T-helper 2 cell (primary cell): ENCODE measurements around the gene INHBE.
"Not testable (repeated sequence)": the region's sequence is repeated elsewhere in the genome, so short reads cannot be mapped to it uniquely, and the experiment has no call there.

Experiments used
- DNase-seq, 5 experiments: peaks; one replicate each; pipeline versions ENCODE4 v3.0.0 to v3.0.0-alpha.2; 2012 to 2022
- total RNA-seq, 2 donors: gene quantifications; one replicate each; lab custom pipeline; 2026; lab: John Stamatoyannopoulos, UW

INHBE gene
- total RNA-seq: 0 reads per million in 2 donors

DNA sequence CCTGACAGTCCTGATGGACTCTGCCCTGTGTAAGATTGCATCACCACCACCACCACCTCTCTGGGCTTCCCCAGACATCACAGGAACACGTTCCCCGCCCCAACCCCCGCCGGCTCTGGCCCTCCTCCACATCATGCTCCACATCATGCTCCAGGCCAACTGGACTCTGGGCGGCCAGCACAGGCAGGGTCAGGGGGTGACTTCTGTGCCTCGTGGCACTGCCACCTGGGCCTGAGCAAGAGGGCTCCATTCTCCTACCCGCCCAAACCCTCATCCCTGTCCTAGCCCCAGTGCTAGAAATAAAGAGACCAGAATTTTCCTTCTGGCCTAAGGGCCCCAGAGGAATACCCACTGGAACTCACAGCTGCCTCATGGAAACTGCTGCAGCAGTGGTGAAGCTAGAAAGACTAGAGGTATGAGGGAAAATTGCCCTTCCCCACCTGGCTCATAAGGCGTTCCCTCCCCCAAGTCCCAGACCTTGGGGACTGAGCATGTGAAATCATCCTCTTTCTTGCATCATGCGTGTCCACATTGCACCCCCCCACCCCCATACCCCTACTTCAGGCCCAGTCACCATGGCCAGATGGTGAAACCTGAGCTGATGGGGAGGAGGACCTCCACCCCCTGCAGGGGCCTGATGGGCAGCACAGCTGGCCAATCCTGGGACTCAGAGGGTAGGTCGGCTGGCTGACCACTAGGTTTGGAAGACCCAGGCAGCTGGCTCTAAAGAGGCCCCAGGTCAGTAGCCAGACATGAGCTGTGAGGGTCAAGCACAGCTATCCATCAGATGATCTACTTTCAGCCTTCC is at the start of gene INHBE:
Gene INHBE (plus strand): TSS at position 742 of the 808 bp plus-strand sequence. CDS start 230 bp downstream, outside the sequence.
- DNase-seq: no peak

- DNase-seq: no peak
Measured at GRCh38 chr12:57410534-57410933, 44.6 kb upstream of the INHBE start.

DNA sequence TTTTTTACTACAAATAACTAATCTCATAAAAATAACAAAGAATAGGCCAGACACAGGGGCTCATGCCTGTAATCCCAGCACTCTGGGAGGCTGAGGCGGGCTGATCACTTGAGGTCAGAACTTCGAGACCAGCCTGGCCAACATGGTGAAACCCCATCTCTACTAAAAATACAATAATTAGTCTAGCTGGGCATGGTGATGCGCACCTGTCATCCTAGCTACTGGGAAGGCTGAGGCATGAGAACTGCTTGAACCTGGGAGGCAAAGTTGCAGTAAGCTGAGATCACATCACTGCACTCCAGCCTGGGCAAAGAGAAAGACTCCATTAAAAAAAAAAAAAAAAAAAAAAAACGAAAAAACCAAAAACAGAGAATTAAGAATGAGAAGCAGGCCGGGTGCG is 40.9 kb upstream of the INHBE start:
- DNase-seq: not testable (repeated sequence)

GRCh38 chr12:57415088-57415487 is 40.0 kb upstream of the INHBE start:
- DNase-seq: no peak

- no peak for DNase-seq
Measured at GRCh38 chr12:57416039-57416996, 38.8 kb upstream of the INHBE start.

- no peak for DNase-seq
Measured at GRCh38 chr12:57418255-57418654, 36.9 kb upstream of the INHBE start.

GRCh38 chr12:57419495-57419894 is 35.6 kb upstream of the INHBE start:
- no peak for DNase-seq

GRCh38 chr12:57420482-57420881 is 34.6 kb upstream of the INHBE start:
- no peak for DNase-seq

GRCh38 chr12:57426948-57427347 is 28.2 kb upstream of the INHBE start:
- DNase-seq: not testable (repeated sequence)

GRCh38 chr12:57428965-57429364 is 26.1 kb upstream of the INHBE start:
- no peak for DNase-seq

- no peak for DNase-seq
Measured at GRCh38 chr12:57429473-57430111, 25.5 kb upstream of the INHBE start.

DNA sequence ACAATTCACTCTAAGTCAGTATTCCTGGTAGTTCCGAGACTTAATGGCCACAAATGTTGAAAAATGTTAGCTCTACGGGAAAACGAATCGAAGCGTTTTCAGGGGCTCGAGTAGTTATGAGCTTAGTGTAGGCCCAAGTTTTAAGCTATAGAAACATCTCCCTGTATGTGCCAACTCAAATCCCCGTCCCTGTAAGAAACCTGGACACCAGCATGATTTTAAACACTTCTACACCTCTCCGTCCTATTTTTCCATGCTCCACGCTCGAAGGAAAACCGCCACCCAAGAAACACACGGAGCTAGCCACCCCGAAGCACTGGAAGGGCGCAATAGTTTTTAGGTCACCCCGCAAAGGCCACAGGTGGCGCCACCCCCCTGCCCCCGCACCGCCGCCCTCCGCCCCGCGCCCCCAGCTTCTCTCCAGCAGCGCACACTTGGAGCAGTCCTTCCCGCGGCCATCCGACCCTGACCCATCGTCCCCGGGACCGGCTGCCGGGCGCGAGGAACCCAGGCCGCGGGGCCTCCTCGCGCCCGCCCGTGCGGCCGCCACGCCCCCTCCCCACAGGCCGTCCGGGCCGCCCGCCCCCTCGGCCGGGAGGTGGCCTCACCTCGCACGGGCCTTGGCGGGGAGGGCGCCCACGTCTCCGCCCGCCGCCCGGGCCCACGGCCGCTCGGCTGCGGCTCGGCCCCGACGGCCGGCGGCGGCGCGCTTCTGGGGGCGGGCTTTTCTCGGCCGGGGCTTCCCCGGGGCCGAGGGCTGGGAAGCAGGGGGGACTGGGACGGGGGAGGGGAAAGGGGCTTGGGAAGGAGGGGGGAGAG is 24.8 kb upstream of the INHBE start:
- DNase-seq: peak in 3 of 5 experiments; percentile 30 to 37 (median 32)

GRCh38 chr12:57430931-57431566 is 24.1 kb upstream of the INHBE start, which contains the start of gene R3HDM2:
Gene R3HDM2, minus strand, starts transcription at chr12:57431043. Its CDS starts 120,615 bp downstream, at chr12:57310428.
- DNase-seq: peak; percentile 85 to 98 (median 93)

- no peak for DNase-seq
Measured at GRCh38 chr12:57431654-57432188, 23.4 kb upstream of the INHBE start.

- DNase-seq: no peak
Measured at GRCh38 chr12:57433370-57433769, 21.7 kb upstream of the INHBE start.

DNA sequence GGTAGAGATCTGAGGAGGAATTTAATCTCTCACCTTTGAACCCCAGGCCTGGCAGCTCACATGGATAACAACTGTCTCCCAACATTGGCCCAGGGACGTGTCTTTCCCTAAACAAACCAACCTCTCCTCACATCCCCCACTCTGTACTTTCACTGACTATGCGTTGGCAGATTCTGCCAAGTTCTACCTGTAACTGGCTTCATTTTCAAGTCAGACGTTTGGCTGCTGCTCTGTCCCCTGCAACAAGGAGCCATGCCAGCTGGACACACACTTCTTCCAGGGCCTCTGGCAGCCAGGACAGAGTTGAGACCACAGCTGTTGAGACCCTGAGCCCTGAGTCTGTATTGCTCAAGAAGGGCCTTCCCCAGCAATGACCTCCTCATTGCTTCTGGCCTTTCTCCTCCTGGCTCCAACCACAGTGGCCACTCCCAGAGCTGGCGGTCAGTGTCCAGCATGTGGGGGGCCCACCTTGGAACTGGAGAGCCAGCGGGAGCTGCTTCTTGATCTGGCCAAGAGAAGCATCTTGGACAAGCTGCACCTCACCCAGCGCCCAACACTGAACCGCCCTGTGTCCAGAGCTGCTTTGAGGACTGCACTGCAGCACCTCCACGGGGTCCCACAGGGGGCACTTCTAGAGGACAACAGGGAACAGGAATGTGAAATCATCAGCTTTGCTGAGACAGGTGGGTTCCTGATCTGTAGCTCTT is 20.4 kb upstream of the INHBE start, which contains the start of gene INHBC:
Gene INHBC (plus strand): TSS at position 268 of the 707 bp plus-strand sequence. CDS start 103 bp downstream, at position 371.
- DNase-seq: no peak

DNA sequence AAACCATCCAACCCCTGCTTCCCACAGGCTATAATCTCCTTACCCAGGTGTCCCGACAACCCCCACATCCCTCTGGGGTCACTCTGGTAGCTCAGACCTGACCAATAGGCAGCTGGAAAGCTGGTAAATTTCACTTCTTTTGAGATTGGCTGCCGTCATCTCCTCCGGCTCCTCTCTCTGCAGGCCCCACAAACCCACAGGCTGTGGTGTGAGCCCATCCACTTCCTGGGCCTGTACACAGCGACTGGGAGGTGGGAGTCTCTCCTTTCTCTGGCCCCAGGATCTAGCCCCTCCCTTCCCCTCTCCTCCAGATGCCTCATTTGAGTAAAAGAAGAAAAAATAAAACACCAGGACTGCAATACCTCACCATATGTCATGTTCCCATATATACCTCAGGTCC is 19.8 kb upstream of the INHBE start:
- DNase-seq: peak in 1 of 5 experiments; percentile 17

- no peak for DNase-seq
Measured at GRCh38 chr12:57438400-57438799, 16.7 kb upstream of the INHBE start.

GRCh38 chr12:57439762-57440266 is 15.3 kb upstream of the INHBE start:
- no peak for DNase-seq

GRCh38 chr12:57441393-57441792 is 13.7 kb upstream of the INHBE start:
- not testable (repeated sequence) for DNase-seq
